Iris pigment epithelial cell (primary cell): Measurements from ENCODE around the gene DGUOK.
"Not testable (repeated sequence)": the region's sequence is repeated elsewhere in the genome, so short reads cannot be mapped to it uniquely, and the experiment has no call there.

Source experiments
- DNase-seq: peaks from one replicate; pipeline ENCODE4 v3.0.0-alpha.2; 2011; ENCODE audit warnings: low read depth

Gene DGUOK

DNA sequence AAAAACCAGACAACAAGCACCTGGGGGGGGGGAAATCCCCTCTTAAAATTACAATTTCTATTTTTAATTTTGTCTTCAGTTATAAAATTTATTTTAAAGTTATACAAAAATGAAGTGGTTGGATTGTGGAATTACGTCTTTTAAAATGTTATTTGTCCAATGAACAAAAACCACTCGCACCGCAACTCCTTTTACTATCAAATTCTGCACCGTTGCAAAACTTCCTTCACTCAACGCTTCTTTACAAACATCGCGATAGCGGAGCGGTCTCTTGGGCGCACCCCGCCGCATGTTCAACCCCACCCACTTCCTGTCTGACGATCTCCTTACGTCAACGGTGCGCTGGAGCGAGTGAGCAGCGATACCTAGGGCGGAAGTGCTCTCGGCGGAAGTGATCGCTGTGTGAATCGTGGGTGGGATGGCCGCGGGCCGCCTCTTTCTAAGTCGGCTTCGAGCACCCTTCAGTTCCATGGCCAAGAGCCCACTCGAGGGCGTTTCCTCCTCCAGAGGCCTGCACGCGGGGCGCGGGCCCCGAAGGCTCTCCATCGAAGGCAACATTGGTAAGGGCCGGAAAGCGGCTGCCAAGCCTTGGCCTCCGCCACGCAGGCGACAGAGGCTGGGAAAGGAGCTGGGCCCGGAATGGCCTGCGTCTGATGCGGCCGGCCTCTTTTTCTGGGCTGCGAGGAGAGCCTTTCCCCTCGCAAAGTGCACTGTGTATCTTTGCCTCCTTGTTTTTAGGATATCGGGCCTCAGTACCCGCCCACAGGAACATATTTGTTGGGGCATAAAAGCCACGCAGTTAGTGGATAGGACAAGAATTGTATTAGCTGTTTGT lies at the start of gene DGUOK:
DGUOK (plus strand) TSS at position 388 of the 835 bp plus-strand sequence; CDS start at position 419, 31 bp downstream.
- peak; percentile 100 for DNase-seq

DNA sequence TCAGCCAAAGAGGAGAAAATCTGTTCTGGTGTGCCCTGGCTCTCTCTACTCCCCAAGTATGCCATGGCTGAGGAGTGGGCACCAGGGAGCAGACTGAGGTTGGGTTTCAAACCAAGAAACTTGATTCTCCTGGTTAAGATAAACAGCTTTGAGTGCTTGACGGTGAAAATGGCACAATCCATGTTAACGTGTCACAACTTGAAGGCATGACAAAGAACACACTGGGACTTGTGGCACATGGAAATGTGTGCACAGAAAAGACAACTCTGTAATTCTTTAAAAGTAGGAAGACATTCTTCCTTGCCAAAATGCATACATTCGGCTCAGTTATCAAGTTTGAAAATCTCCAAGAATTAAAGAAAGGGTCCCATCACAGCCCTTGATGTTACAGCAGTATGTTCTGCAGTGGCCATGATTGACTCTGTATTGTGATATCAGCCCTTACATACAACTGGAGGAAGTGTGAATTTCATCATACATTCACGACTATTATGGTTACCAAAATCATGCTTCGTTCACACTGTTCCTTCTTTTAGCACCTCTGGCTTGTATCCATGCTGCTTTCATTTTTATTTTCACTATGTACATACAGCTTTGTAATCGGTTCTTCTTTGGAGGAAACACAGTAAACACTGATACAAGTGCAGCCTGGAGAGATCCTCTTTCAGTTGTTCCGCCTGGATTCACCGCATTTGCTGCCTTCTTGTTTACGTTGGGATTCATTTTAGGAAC lies 49.4 kb upstream of the DGUOK start:
- DNase-seq = no peak

- DNase-seq = not testable (repeated sequence)
Measured at GRCh38 chr2:73877984-73878383, 48.7 kb upstream of the DGUOK start.

DNA sequence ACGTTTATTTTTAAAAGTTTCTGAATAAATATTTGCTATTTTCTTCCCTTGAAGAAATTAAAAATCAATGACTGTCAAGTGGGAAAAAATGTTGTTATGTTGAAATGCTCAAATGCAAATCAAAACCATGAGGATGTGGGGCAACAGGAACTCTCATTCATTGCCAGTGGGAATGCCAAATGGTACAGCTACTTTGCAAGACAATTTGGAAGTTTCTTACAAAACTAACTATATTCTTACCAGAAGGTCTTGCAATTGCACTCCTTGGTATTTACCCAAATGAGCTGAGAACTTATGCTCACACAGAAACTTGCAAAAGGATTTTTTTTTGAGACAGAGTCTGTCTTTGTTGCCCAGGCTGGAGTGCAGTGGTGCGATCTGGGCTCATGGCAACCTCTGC lies 41.3 kb upstream of the DGUOK start:
- DNase-seq = no peak

- no peak for DNase-seq
Measured at GRCh38 chr2:73886357-73886756, 40.3 kb upstream of the DGUOK start.

- DNase-seq = peak; percentile 33
Measured at GRCh38 chr2:73887596-73888353, 38.9 kb upstream of the DGUOK start.

DNA sequence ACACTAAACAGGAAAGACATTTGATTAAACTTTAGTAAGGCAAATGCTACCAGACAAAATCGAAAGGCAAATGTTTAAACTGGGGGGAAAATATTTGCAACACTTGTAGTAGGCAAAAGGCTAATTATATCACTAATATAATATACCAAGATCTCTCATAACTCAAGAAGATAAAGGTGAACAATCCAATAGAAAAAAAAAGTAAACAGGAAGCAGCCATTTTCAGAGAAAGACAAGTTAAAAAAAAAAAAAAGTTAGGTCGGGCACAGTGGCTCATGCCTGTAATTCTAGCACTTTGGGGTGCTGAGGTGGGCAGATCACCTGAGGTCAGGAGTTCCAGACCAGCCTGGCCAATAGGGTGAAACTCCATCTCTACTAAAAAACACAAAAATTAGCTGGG lies 38.3 kb upstream of the DGUOK start:
- DNase-seq = no peak

DNA sequence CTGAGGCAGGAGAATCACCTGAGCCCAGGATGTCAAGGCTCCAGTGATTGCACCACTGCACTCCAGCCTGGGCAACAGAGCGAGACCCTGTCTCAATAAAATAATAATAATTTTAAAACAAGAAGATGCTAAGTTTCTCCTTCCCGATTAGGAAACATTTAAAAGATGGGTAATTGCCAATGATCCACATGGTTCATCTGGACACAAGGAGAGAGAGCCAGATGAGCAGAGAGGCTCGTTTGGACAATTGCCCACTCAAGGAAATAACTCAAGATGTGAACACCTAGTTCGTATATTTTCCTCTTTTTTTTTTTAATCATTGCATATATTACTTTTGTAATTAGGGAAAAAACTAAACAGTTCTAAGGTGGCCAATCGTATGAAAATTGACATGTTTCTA lies 37.5 kb upstream of the DGUOK start:
- no peak for DNase-seq

GRCh38 chr2:73890301-73891092 lies 36.2 kb upstream of the DGUOK start:
- no peak for DNase-seq

DNA sequence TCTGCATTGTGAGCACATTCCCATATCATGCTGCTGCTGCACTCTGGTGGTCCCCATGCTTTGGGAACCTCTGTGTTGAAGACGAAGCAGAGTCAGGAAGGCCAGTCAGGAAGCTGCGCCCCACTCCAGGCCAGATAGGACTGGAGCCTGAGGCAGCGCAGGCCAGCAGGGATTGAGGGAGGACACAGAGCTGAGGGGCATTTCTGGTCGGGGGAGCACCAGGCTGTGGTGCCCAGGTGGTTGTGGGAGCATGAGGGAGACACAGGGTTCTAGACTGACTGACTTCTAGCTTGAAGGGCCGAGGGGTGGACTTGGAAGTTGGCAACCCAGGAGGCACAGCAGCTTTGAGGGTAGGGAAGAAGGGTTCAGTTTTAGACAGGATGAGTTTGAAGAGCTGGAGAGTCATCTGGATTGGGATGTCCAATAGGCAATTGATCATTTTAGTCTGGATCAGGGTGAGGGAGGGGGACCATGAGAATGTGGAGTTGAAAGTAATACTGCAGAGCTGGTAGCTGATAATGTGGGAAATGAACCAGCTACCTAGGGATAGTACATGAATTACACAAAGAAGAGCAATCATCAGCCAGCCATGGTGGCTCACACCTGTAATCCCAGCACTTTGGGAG lies 35.3 kb upstream of the DGUOK start:
- no peak for DNase-seq

- DNase-seq = peak; percentile 16
Measured at GRCh38 chr2:73892631-73893329, 33.9 kb upstream of the DGUOK start, which contains the start of gene ACTG2. Gene ACTG2 (plus strand): TSS chr2:73893008. CDS start chr2:73901312, 8,304 bp downstream.

- DNase-seq = no peak
Measured at GRCh38 chr2:73893764-73894474, 32.8 kb upstream of the DGUOK start.

DNA sequence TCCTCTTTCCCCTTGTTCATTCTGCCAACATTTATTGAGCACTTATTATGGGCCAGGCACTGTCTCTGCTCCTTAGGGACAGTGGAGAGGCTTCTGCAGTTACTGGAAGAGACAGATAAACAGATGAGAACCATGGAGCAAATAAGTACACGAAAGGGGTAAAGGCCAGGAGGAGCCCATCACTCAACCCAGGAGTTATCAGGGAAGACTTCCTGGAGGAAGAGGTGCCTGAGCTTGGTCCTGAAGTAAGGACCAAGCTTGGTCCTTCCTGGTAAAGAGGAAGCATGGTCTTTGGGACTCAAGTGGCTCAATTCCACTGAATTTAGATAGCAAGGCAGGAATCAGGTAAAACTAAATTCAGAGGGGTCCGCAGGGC lies 32.2 kb upstream of the DGUOK start:
- DNase-seq = no peak

- no peak for DNase-seq
Measured at GRCh38 chr2:73894877-73895276, 31.8 kb upstream of the DGUOK start.

DNA sequence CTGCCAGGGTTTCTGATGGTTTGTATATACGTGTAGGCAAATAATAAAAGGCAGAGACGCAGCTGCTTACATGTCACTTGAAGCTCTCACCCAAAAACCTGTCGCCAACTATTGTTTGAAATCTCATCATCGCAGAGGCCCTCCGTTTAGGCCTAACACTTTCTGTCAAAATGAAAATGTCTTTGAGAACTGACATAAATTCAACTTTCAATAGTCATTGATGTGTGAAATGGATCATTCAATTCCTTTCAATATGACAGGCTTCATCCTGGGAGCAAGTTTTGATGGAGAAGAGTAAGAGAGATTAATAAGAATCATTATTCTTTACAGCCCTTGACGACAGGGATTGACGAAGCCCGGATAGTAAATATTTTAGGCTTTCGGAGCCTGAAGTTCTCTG lies 31.2 kb upstream of the DGUOK start:
- no peak for DNase-seq

- peak; percentile 86 for DNase-seq
Measured at GRCh38 chr2:73896362-73897239, 30.1 kb upstream of the DGUOK start.

DNA sequence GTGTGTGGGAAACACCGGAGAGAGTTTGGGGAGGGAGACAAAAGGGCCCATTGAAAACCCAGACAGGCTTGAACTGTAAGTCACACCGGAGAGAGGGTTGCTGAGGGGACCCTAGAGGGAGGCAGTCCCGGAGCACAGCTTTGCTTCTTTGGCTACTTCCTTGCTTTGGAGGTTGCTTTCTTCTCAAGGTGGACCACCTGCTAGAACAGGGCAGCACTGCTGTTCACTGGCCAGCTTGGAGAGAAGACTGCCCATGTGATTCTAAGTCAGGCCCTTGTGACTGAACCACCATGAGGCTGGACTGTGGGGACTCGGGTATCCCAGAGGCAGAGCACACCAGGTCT lies 29.5 kb upstream of the DGUOK start:
- no peak for DNase-seq

GRCh38 chr2:73897934-73898333 lies 28.7 kb upstream of the DGUOK start:
- no peak for DNase-seq

DNA sequence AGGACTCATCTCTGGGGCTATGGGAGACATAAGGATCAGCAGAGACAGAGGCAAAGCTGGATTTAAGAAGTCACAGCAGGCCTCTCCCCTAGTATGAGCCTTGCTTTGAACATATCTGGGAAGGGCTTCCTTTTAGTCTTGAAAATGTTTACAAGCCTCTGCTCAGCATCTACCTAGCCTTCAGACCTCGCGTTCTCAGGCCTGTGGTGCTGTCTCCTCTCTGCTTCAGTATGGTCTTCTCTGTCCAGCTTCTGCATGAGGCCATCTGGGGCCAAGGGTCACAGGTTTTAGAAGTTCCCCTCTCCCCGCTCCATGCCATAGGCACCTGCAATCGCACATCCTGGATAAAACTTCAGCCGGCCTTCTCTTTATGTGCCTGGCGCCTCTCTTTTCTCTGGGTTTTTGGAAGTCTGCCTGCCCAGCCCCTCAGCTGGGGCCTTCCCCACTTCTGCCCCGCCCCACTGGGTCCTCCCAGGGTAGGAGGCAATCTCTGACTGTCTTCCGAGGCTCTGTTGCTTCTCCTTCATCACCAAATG lies 26.8 kb upstream of the DGUOK start:
- no peak for DNase-seq
